Measurements from ENCODE around the gene TXNDC5.

TXNDC5 gene

DNA sequence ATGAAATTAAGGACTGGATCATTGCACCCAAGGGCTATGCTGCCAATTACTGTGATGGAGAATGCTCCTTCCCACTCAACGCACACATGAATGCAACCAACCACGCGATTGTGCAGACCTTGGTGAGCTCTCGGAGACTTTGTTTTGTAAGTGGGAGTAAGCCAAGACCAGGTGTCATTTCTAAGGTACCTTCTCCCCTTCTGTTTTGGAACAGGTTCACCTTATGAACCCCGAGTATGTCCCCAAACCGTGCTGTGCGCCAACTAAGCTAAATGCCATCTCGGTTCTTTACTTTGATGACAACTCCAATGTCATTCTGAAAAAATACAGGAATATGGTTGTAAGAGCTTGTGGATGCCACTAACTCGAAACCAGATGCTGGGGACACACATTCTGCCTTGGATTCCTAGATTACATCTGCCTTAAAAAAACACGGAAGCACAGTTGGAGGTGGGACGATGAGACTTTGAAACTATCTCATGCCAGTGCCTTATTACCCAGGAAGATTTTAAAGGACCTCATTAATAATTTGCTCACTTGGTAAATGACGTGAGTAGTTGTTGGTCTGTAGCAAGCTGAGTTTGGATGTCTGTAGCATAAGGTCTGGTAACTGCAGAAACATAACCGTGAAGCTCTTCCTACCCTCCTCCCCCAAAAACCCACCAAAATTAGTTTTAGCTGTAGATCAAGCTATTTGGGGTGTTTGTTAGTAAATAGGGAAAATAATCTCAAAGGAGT, 30.4 kb downstream of the TXNDC5 start:
- Histone ChIP-seq H3K4me3 (ENCODE audit: low read depth, low read length) (no peak overlapping the region), H3K36me3 (ENCODE audit: control insufficient read depth, insufficient read depth, low read length) (peaks cover 28% of the 10 kb centered on the region), H3K9ac (ENCODE audit: low read depth, low read length) (no peak overlapping the region), H3K4me1 (ENCODE audit: control insufficient read depth, insufficient read depth, low read length) (no peaks in the 10 kb centered on the region), H3K27me3 (ENCODE audit: control insufficient read depth, insufficient read depth, low read length) (no peaks in the 10 kb centered on the region), H3K9me3 (ENCODE audit: control insufficient read depth, insufficient read depth, low read length) (no peaks in the 10 kb centered on the region)

DNA sequence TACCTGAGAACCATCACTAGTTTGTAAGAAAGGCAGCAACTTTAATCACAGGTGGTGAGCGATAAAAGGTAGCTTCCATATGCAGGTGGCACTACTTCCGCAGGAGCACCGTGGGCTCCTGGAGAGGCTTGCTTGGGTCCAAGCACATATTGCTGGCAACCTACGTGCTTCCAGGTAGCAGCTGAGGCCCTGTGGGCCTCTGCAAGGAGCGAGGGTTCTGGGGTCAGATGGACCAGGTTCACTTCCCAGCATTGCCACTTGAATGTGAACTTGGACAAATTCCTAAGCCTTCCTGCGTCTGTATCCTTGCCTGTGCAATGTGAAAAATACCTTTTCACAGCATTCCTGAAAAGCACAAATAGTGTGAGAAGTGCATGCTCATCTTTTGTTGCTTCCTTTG, 31.0 kb downstream of the TXNDC5 start:
- no peaks in the 10 kb centered on the region for H3K9me3 ChIP-seq (ENCODE audit: control insufficient read depth, insufficient read depth, low read length)
- H3K4me3 ChIP-seq (ENCODE audit: low read depth, low read length), result no peak overlapping the region
- no peaks in the 10 kb centered on the region for H3K27me3 ChIP-seq (ENCODE audit: control insufficient read depth, insufficient read depth, low read length)
- H3K9ac ChIP-seq (ENCODE audit: low read depth, low read length), result no peak overlapping the region
- H3K4me1 ChIP-seq (ENCODE audit: control insufficient read depth, insufficient read depth, low read length), result no peaks in the 10 kb centered on the region
- H3K36me3 ChIP-seq (ENCODE audit: control insufficient read depth, insufficient read depth, low read length), result peaks cover 28% of the 10 kb centered on the region

DNA sequence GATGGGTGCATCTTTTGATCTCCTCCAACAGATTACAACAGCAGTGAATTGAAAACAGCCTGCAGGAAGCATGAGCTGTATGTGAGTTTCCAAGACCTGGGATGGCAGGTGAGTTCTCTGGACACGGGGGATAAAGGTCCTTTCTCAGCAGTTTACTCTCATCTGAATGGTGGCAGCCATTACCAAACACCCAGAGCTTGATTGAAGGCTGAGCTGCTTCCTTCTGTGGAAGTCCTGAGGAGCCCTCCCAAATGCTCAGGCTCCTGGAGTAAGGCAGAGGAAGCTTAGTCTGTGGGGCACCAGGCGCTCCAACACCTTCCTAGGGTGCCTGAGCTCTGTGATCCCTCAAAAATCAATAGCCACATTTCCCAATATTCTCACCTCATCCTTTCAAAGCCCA, 31.5 kb downstream of the TXNDC5 start:
- Histone ChIP-seq H3K27me3 (ENCODE audit: control insufficient read depth, insufficient read depth, low read length) (no peaks in the 10 kb centered on the region), H3K36me3 (ENCODE audit: control insufficient read depth, insufficient read depth, low read length) (peaks cover 23% of the 10 kb centered on the region), H3K9ac (ENCODE audit: low read depth, low read length) (no peak overlapping the region), H3K4me1 (ENCODE audit: control insufficient read depth, insufficient read depth, low read length) (no peaks in the 10 kb centered on the region), H3K9me3 (ENCODE audit: control insufficient read depth, insufficient read depth, low read length) (no peaks in the 10 kb centered on the region), H3K4me3 (ENCODE audit: low read depth, low read length) (no peak overlapping the region)

DNA sequence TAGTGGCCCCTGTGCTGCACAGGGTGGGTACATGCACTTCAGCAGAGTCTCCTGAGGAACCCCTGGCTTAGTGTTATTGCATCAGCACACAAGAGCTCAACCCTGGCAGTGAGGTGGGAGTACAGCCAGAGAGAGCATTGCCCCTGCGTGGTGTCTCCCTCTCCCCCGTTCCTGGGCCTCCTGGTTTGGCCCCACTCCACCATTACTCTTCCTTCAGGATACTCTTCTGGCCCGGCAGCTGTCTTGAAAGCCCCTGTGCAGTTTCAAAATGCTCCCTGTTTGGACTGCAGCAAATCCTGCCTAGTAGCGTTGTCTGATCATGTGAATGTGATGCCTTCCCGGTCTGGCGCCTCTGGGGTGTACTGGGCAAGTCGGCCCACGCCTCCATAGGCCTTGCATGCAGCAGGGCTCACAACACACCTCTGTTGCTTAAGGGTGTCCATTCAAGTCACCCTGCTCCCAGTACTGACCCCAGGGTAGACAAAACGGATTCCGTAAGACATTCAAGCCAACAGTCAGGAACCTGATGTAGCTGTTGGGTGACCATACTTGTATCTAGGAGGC, 32.1 kb downstream of the TXNDC5 start:
- no peaks in the 10 kb centered on the region for H3K4me1 ChIP-seq (ENCODE audit: control insufficient read depth, insufficient read depth, low read length)
- peaks cover 18% of the 10 kb centered on the region for H3K36me3 ChIP-seq (ENCODE audit: control insufficient read depth, insufficient read depth, low read length)
- H3K4me3 ChIP-seq (ENCODE audit: low read depth, low read length), result no peak overlapping the region
- no peaks in the 10 kb centered on the region for H3K9me3 ChIP-seq (ENCODE audit: control insufficient read depth, insufficient read depth, low read length)
- H3K27me3 ChIP-seq (ENCODE audit: control insufficient read depth, insufficient read depth, low read length), result no peaks in the 10 kb centered on the region
- no peak overlapping the region for H3K9ac ChIP-seq (ENCODE audit: low read depth, low read length)

DNA sequence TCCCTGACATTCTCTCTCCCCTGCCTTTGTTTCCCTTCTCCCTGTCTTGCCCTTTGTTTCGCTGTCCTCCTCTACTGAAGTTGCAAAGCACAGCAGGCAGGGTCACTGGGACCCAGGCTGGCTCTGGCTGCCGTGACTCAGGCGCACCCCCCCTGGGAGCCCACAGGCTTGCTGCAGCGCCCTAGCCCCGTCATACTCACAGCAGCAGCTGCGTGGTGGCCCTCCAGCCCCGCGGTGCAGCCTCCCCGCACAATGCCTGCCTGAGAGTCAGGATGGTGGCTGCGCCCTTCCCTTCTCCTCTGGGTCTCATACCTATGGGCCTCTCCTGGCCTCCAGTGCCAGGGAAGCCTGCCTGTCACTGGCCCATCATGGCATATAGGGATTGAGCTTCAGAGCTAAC, 41.7 kb downstream of the TXNDC5 start:
- Histone ChIP-seq H3K4me3 (ENCODE audit: low read depth, low read length) (no peak overlapping the region), H3K36me3 (ENCODE audit: control insufficient read depth, insufficient read depth, low read length) (no peaks in the 10 kb centered on the region), H3K27me3 (ENCODE audit: control insufficient read depth, insufficient read depth, low read length) (no peaks in the 10 kb centered on the region), H3K4me1 (ENCODE audit: control insufficient read depth, insufficient read depth, low read length) (no peaks in the 10 kb centered on the region), H3K9me3 (ENCODE audit: control insufficient read depth, insufficient read depth, low read length) (no peaks in the 10 kb centered on the region), H3K9ac (ENCODE audit: low read depth, low read length) (no peak overlapping the region)

DNA sequence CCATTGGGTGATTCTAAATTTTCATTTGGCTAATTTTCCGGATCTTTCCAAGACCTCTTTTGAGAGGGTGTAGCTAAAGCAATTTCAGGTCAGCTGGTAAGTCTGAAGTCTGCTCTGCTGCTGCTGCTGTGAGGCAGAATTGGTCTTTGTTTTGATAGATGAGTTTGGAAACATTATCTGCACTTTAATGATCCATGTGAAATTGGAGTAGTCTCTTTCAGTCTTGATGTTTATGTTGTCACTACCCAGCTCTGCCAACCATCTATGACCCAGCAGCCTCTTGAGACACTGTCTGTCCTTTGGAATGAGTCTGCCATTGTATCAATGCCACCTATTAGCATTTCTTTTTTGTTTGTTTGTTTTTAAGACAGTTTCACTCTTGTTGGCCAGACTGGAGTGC, 44.1 kb downstream of the TXNDC5 start:
- H3K4me3 ChIP-seq (ENCODE audit: low read depth, low read length), result no peak overlapping the region
- H3K4me1 ChIP-seq (ENCODE audit: control insufficient read depth, insufficient read depth, low read length), result no peaks in the 10 kb centered on the region
- no peaks in the 10 kb centered on the region for H3K36me3 ChIP-seq (ENCODE audit: control insufficient read depth, insufficient read depth, low read length)
- no peaks in the 10 kb centered on the region for H3K9me3 ChIP-seq (ENCODE audit: control insufficient read depth, insufficient read depth, low read length)
- H3K27me3 ChIP-seq (ENCODE audit: control insufficient read depth, insufficient read depth, low read length), result no peaks in the 10 kb centered on the region
- H3K9ac ChIP-seq (ENCODE audit: low read depth, low read length), result no peak overlapping the region

DNA sequence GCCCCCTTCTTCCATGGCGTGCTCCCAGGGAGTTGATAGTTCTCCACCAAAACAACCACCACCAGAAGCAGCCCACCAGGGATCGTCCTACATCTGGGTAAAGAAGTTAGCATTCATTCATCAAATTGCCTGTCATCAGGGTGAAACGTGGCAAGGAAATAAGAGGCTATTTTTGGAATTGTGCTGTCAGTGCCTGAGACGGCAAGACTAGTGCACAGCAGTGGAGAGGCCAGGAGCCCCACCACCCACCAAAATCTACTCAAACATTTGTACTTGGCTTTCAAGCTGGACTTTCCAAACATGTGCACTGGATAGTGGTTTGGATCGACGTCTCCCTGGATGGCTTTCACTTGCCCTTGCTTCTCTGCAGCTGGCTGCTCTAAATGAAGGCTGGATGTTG, 44.8 kb downstream of the TXNDC5 start:
- H3K4me3 ChIP-seq (ENCODE audit: low read depth, low read length), result no peak overlapping the region
- H3K9ac ChIP-seq (ENCODE audit: low read depth, low read length), result no peak overlapping the region
- no peaks in the 10 kb centered on the region for H3K9me3 ChIP-seq (ENCODE audit: control insufficient read depth, insufficient read depth, low read length)
- no peaks in the 10 kb centered on the region for H3K27me3 ChIP-seq (ENCODE audit: control insufficient read depth, insufficient read depth, low read length)
- no peaks in the 10 kb centered on the region for H3K4me1 ChIP-seq (ENCODE audit: control insufficient read depth, insufficient read depth, low read length)
- no peaks in the 10 kb centered on the region for H3K36me3 ChIP-seq (ENCODE audit: control insufficient read depth, insufficient read depth, low read length)

DNA sequence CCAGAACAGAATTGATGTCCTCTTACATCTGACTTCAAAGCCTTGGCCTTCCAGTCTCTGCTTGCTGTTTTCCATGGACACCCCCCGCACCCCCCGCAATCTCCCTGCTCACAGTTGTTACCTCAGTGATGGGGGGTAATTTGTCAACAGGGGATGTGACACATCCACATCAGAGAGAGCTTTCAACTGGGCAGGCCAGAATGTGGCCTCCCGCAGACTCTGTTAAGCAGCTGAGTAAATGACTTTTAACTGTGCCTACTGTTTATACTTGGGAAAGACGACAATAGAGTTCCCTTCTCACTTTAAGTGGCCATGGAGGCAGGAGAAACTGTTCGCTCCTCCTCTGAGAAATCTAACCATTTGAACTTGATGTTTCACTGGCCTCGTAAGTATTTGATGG, 51.0 kb downstream of the TXNDC5 start:
- H3K9me3 ChIP-seq (ENCODE audit: control insufficient read depth, insufficient read depth, low read length), result no peaks in the 10 kb centered on the region
- H3K36me3 ChIP-seq (ENCODE audit: control insufficient read depth, insufficient read depth, low read length), result no peaks in the 10 kb centered on the region
- no peak overlapping the region for H3K4me3 ChIP-seq (ENCODE audit: low read depth, low read length)
- H3K27me3 ChIP-seq (ENCODE audit: control insufficient read depth, insufficient read depth, low read length), result no peaks in the 10 kb centered on the region
- H3K4me1 ChIP-seq (ENCODE audit: control insufficient read depth, insufficient read depth, low read length), result no peaks in the 10 kb centered on the region
- no peak overlapping the region for H3K9ac ChIP-seq (ENCODE audit: low read depth, low read length)

DNA sequence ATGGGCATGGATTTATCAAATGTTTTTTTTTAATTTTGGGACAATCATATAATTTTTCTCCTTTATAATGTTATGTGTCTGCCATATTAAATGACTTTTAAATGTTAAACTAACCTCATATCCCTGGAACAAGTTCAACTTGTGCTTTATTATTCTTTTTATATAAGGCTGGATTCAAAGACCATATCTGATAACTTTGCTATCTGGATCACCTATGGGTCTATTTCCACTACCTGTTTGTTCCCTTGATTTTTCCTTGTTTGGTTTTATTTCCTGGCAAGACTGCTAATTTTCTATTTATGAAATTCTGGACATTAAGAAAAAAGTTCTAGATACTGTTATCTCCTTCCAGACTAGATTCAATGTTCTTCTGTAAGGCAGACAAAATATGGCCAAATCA, 58.8 kb downstream of the TXNDC5 start:
- Histone ChIP-seq H3K4me1 (ENCODE audit: control insufficient read depth, insufficient read depth, low read length) (no peaks in the 10 kb centered on the region), H3K36me3 (ENCODE audit: control insufficient read depth, insufficient read depth, low read length) (no peaks in the 10 kb centered on the region), H3K9ac (ENCODE audit: low read depth, low read length) (no peak overlapping the region), H3K27me3 (ENCODE audit: control insufficient read depth, insufficient read depth, low read length) (no peaks in the 10 kb centered on the region), H3K4me3 (ENCODE audit: low read depth, low read length) (no peak overlapping the region), H3K9me3 (ENCODE audit: control insufficient read depth, insufficient read depth, low read length) (peaks cover 3% of the 10 kb centered on the region)

DNA sequence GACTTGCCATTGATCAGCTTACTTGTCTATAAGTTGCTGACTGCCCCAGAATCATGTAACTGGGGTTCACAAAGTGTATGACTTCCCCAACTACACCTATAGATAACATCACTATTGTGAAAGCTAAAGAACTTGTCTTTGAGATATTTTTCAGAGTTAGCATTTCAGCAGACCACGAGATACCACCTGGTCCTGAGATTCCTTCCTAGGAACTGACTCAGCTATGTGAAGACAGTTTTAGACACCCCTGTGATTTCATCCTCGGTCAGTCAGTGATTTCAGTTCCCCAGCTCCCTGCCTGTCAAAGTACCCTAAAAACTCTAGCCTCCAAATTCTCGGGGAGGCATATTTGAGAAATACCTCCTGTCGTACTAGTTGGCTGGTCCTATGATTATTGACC, 62.4 kb downstream of the TXNDC5 start:
- H3K4me3 ChIP-seq (ENCODE audit: low read depth, low read length), result no peak overlapping the region

DNA sequence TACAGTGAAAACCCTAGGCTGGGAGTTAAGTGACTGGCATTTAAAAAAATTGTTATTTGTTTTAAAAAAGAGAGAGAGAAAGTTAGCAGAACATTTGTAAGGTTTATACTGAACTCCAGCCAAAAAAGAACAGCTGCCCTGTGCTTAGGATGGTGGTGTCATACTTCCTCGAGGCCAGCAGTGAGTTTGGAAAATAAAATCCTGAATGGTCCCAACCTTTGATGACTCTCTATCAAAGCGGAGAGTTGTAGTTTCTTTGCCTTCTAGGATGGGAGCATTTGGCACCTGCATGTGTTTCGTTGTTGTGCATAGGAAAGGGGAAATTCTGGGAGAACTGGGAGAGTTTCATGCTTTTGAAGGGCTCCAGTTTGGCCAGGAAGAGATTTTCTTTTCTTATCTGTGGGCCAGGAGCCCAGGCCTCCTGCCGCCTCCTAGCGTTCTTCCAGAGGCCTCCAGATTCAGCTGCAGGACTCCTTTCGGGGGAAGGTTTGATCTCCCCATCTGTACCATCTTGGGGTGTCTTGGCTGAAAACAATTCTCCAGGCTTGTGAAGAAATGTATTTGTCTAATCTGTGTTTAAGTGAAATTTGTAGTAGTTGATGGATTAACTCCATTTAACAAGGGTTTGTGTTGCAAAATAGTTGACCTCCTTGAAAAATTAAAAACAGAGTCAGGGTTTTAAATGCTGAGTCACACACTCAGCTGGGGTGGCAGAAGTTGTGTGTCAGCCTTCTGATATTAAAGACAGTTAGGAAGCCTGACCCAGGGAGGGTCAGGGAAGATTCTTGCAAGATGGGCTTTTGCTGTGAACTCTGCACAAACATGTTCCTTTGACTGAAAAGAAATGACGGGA, 63.4 kb downstream of the TXNDC5 start:
- H3K4me3 ChIP-seq (ENCODE audit: low read depth, low read length), result no peak overlapping the region
- H3K9ac ChIP-seq (ENCODE audit: low read depth, low read length), result no peak overlapping the region
- H3K9me3 ChIP-seq (ENCODE audit: control insufficient read depth, insufficient read depth, low read length), result peaks cover 3% of the 10 kb centered on the region

More for the DNA sequence above, 62.4 kb downstream of the TXNDC5 start:
- Histone ChIP-seq H3K9ac (ENCODE audit: low read depth, low read length) (no peak overlapping the region), H3K27me3 (ENCODE audit: control insufficient read depth, insufficient read depth, low read length) (no peaks in the 10 kb centered on the region), H3K9me3 (ENCODE audit: control insufficient read depth, insufficient read depth, low read length) (peaks cover 3% of the 10 kb centered on the region), H3K4me1 (ENCODE audit: control insufficient read depth, insufficient read depth, low read length) (no peaks in the 10 kb centered on the region), H3K36me3 (ENCODE audit: control insufficient read depth, insufficient read depth, low read length) (no peaks in the 10 kb centered on the region)

More for the DNA sequence above, 63.4 kb downstream of the TXNDC5 start:
- H3K4me1 ChIP-seq (ENCODE audit: control insufficient read depth, insufficient read depth, low read length), result no peaks in the 10 kb centered on the region
- H3K27me3 ChIP-seq (ENCODE audit: control insufficient read depth, insufficient read depth, low read length), result no peaks in the 10 kb centered on the region
- no peaks in the 10 kb centered on the region for H3K36me3 ChIP-seq (ENCODE audit: control insufficient read depth, insufficient read depth, low read length)

Measured in iPS-15b (cell line).